ENCODE results near the gene HS3ST2.

HS3ST2 gene

GRCh38 chr16:22844416-22844815 is 30.5 kb downstream of the HS3ST2 start:
- no peaks in the 10 kb centered on the region for H3F3A ChIP-seq (ENCODE audit: control insufficient read depth, insufficient read depth)
- no peak overlapping the region for H3K4me2 ChIP-seq (ENCODE audit: low read length)
- H3K4me1 ChIP-seq (ENCODE audit: control insufficient read depth, low read length): no peaks in the 10 kb centered on the region
- H3K27ac ChIP-seq (ENCODE audit: low read depth, low read length): no peak overlapping the region
- H3K27me3 ChIP-seq (ENCODE audit: control insufficient read depth, low read length): no peaks in the 10 kb centered on the region; the same call in 1 of the 2 replicates
- H3K79me2 ChIP-seq (ENCODE audit: control insufficient read depth, low read length): no peaks in the 10 kb centered on the region
- H3K9me2 ChIP-seq (replicated peaks; ENCODE audit: control insufficient read depth, low read length): no peaks in the 10 kb centered on the region
- TF ChIP-seq EZH2phosphoT487 (IDR thresholded peaks at IDR 0.05; ENCODE audit: borderline replicate concordance, low read length): no peak
- TF ChIP-seq, protein P1, sequence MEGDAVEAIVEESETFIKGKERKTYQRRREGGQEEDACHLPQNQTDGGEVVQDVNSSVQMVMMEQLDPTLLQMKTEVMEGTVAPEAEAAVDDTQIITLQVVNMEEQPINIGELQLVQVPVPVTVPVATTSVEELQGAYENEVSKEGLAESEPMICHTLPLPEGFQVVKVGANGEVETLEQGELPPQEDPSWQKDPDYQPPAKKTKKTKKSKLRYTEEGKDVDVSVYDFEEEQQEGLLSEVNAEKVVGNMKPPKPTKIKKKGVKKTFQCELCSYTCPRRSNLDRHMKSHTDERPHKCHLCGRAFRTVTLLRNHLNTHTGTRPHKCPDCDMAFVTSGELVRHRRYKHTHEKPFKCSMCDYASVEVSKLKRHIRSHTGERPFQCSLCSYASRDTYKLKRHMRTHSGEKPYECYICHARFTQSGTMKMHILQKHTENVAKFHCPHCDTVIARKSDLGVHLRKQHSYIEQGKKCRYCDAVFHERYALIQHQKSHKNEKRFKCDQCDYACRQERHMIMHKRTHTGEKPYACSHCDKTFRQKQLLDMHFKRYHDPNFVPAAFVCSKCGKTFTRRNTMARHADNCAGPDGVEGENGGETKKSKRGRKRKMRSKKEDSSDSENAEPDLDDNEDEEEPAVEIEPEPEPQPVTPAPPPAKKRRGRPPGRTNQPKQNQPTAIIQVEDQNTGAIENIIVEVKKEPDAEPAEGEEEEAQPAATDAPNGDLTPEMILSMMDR (IDR thresholded peaks at IDR 0.05; ENCODE audit: low read depth, low read length, poor library complexity, severe bottlenecking): no peak
- H3K4me3 ChIP-seq (ENCODE audit: low read length): no peak overlapping the region
- no peaks in the 10 kb centered on the region for H3K36me3 ChIP-seq (ENCODE audit: control insufficient read depth, low read length)
- no peaks in the 10 kb centered on the region for H3K9me3 ChIP-seq (ENCODE audit: control insufficient read depth, insufficient read depth, low read length)
- H4K20me1 ChIP-seq (ENCODE audit: control insufficient read depth, insufficient read depth, low read depth, low read length): no peaks in the 10 kb centered on the region

DNA sequence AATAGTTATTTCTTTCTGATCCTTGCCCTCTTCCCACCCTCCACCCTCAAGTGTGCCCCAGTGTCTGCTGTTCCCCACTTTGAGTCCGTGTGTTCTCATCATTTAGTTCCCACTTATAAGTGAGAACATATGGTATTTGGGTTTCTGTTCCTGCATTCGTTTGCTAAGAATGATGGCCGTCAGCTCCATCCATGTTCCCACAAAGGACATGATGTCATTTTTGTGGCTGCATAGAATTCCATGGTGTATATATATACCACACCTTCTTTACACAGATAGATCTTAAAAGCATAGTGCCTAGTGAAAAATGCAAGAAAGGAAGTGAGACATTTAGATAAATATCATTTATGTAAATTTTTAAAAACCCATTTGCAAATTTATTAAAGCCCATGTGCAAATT is 33.1 kb downstream of the HS3ST2 start:
- Histone ChIP-seq H3K9me3 (ENCODE audit: control insufficient read depth, insufficient read depth, low read length) (no peaks in the 10 kb centered on the region), H3K27ac (ENCODE audit: low read depth, low read length) (no peak overlapping the region), H3F3A (ENCODE audit: control insufficient read depth, insufficient read depth) (no peaks in the 10 kb centered on the region), H3K79me2 (ENCODE audit: control insufficient read depth, low read length) (no peaks in the 10 kb centered on the region), H3K4me1 (ENCODE audit: control insufficient read depth, low read length) (no peaks in the 10 kb centered on the region), H3K36me3 (ENCODE audit: control insufficient read depth, low read length) (no peaks in the 10 kb centered on the region), H3K4me2 (ENCODE audit: low read length) (no peak overlapping the region), H4K20me1 (ENCODE audit: control insufficient read depth, insufficient read depth, low read depth, low read length) (no peaks in the 10 kb centered on the region), H3K9me2 (replicated peaks; ENCODE audit: control insufficient read depth, low read length) (no peaks in the 10 kb centered on the region), H3K4me3 (ENCODE audit: low read length) (no peak overlapping the region), H3K27me3 (ENCODE audit: control insufficient read depth, low read length) (peaks cover 6% of the 10 kb centered on the region; the same call in 1 of the 2 replicates)
- TF ChIP-seq EZH2phosphoT487 (IDR thresholded peaks at IDR 0.05; ENCODE audit: borderline replicate concordance, low read length): no peak
- TF ChIP-seq, protein P1 (IDR thresholded peaks at IDR 0.05; ENCODE audit: low read depth, low read length, poor library complexity, severe bottlenecking): no peak

DNA sequence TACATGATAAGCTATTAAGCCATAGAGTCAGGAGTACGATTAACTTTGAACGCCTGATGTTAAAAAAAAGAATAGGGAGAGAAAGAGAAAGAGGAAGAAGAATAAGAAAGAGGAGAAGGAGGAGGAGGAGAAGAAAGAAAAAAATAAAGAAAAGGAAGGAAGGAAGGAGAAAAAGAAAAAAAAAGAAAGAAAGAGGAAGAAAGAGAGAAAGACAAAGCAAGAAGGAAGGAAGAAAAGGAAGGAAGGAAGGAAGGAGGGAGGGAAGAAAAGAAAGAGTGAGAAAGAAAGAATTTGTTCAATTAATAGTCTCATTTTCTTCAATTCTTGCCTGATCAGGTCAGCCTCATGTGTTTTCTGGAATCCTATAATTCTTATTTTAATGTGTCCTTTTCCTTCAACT is 33.7 kb downstream of the HS3ST2 start:
- H3K4me3 ChIP-seq (ENCODE audit: low read length): no peak overlapping the region
- H3K36me3 ChIP-seq (ENCODE audit: control insufficient read depth, low read length): no peaks in the 10 kb centered on the region
- no peaks in the 10 kb centered on the region for H3K9me3 ChIP-seq (ENCODE audit: control insufficient read depth, insufficient read depth, low read length)
- H3K27me3 ChIP-seq (ENCODE audit: control insufficient read depth, low read length): peaks cover 11% of the 10 kb centered on the region; the same call in 1 of the 2 replicates
- H3K4me2 ChIP-seq (ENCODE audit: low read length): no peak overlapping the region
- H3K27ac ChIP-seq (ENCODE audit: low read depth, low read length): no peak overlapping the region
- no peaks in the 10 kb centered on the region for H3F3A ChIP-seq (ENCODE audit: control insufficient read depth, insufficient read depth)
- no peak for TF ChIP-seq EZH2phosphoT487 (IDR thresholded peaks at IDR 0.05; ENCODE audit: borderline replicate concordance, low read length)
- TF ChIP-seq, protein P1 (IDR thresholded peaks at IDR 0.05; ENCODE audit: low read depth, low read length, poor library complexity, severe bottlenecking): no peak
- H3K4me1 ChIP-seq (ENCODE audit: control insufficient read depth, low read length): no peaks in the 10 kb centered on the region
- no peaks in the 10 kb centered on the region for H4K20me1 ChIP-seq (ENCODE audit: control insufficient read depth, insufficient read depth, low read depth, low read length)
- no peaks in the 10 kb centered on the region for H3K9me2 ChIP-seq (replicated peaks; ENCODE audit: control insufficient read depth, low read length)
- H3K79me2 ChIP-seq (ENCODE audit: control insufficient read depth, low read length): no peaks in the 10 kb centered on the region
